Activated CD4-positive, alpha-beta T cell treated with anti-CD3 and anti-CD28 coated beads for 36 hours (primary cell): ENCODE results near the gene RAI1. TPM values are rescaled to one million over a fixed set of nuclear protein-coding genes. Genes with fewer than 3 reads are reported as not detected.

Source experiments
- ATAC-seq: fragments of 200-7000 bp; cut with Tn5 transposase; one replicate; pipeline ENCODE4 v1.10.0; 2021; ENCODE audit warnings: mild to moderate bottlenecking, moderate library complexity
- CTCF ChIA-PET: fragments of 350-600 bp; sonication (Branson Sonifier 250); formaldehyde crosslinking; loops from one replicate; lab custom pipeline; 2021; ENCODE audit warnings: antibody characterized with exemption; lab: Charles Lee
- POLR2A ChIA-PET: fragments of 350-600 bp; sonication (Branson Sonifier 250); formaldehyde crosslinking; loops from one replicate; lab custom pipeline; 2021; ENCODE audit warnings: antibody characterized with exemption, inconsistent platforms; lab: Charles Lee
- DNase-seq: peaks from one replicate; pipeline ENCODE4 v3.0.0-alpha.2; 2020
- H3K27ac Mint-ChIP-seq: one replicate; pipeline ENCODE4 v1.8.0; 2021; ENCODE audit warnings: mixed read lengths
- H3K27me3 Mint-ChIP-seq: one replicate; pipeline ENCODE4 v1.8.0; 2021; ENCODE audit warnings: mixed read lengths
- H3K36me3 Mint-ChIP-seq: one replicate; pipeline ENCODE4 v1.8.0; 2021; ENCODE audit warnings: low read depth, mixed read lengths
- H3K4me1 Mint-ChIP-seq: one replicate; pipeline ENCODE4 v1.8.0; 2021; ENCODE audit warnings: mixed read lengths
- H3K4me3 Mint-ChIP-seq: one replicate; pipeline ENCODE4 v1.8.0; 2021; ENCODE audit warnings: mild to moderate bottlenecking, moderate library complexity, mixed read lengths
- H3K9me3 Mint-ChIP-seq: one replicate; pipeline ENCODE4 v1.8.0; 2021; ENCODE audit warnings: low read depth, mixed read lengths
- intact Hi-C, 2 experiments: fragments of 100-400 bp; cut with DNase I in 1 of 2; cut with micrococcal nuclease in 1 of 2; formaldehyde crosslinking; loops; one replicate each; pipeline versions ENCODE4 v1.14.2 to v1.15.1; 2022 to 2024; cut with DNase I, micrococcal nuclease
- total RNA-seq, 2 experiments: library from RNA; stranded (reverse); gene quantifications; one replicate each; pipeline ENCODE4 v1.2.3, GENCODE V29; 2021

RAI1 gene
- total RNA-seq, 2 experiments from 2014 or later = 13.6 to 16.4 TPM

- intact Hi-C loops = no loop called here
- Mint-ChIP-seq H3K9me3 (peaks cover 2% of the 10 kb centered on the region), H3K4me3 (no peak overlapping the region), H3K27ac (peak overlapping the region; percentile 44), H3K36me3 (peaks cover 3% of the 10 kb centered on the region), H3K27me3 (no peaks in the 10 kb centered on the region), H3K4me1 (peaks cover 13% of the 10 kb centered on the region)
- CTCF ChIA-PET = interaction anchor here (0.7 to 1.1 kb wide), 3 partner anchors 21 to 79 kb away, joined by 3 read pairs; no protein-coding TSS in a partner anchor
- peak; percentile 83 for DNase-seq
- POLR2A ChIA-PET = no interaction called here
- ATAC-seq = peak; percentile 98
These were observed 17.8 kb upstream of the RAI1 start for GRCh38 chr17:17663160-17664063.

GRCh38 chr17:17664064-17664452 lies 17.2 kb upstream of the RAI1 start:
- peaks cover 13% of the 10 kb centered on the region for H3K4me1 Mint-ChIP-seq
- H3K9me3 Mint-ChIP-seq = peaks cover 2% of the 10 kb centered on the region
- intact Hi-C loops = no loop called here
- ATAC-seq = no peak
- POLR2A ChIA-PET = no interaction called here
- DNase-seq = no peak
- CTCF ChIA-PET = interaction anchor here (0.7 to 1.1 kb wide), 3 partner anchors 21 to 78 kb away, joined by 3 read pairs; no protein-coding TSS in a partner anchor
- no peak overlapping the region for H3K4me3 Mint-ChIP-seq
- H3K27ac Mint-ChIP-seq = no peak overlapping the region
- no peaks in the 10 kb centered on the region for H3K27me3 Mint-ChIP-seq
- peaks cover under 1% of the 10 kb centered on the region for H3K36me3 Mint-ChIP-seq

DNA sequence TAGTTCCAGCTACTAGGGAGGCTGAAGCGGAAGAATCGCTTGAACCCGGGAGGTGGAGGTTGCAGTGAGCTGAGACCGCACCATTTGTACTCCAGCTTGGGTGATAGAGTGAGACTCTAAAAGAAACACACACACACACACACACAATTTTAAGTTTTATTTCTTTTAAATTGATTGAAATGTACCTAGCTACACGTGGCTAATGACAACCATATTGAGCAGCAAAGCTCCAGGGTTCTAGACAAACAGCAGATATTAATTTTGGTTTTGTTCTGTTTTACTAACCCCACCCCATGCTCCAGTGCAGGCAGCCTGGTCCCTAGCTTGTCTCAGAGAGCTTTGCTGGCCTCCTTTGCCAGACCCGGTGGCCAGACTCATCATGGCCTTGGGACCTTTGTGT lies 16.0 kb upstream of the RAI1 start:
- Mint-ChIP-seq H3K9me3 (no peaks in the 10 kb centered on the region), H3K27ac (no peak overlapping the region), H3K27me3 (no peaks in the 10 kb centered on the region), H3K36me3 (no peaks in the 10 kb centered on the region), H3K4me3 (no peak overlapping the region), H3K4me1 (peaks cover 13% of the 10 kb centered on the region)
- DNase-seq = no peak
- ATAC-seq = no peak
- ChIA-PET POLR2A (interaction anchor here (0.6 kb wide), 1 partner anchor 121 kb away, joined by 3 read pairs; no protein-coding TSS in a partner anchor), CTCF (interaction anchor here (0.7 to 1.6 kb wide), 4 partner anchors 15 to 262 kb away, joined by 3 to 5 read pairs (median 4); no protein-coding TSS in a partner anchor)
- intact Hi-C loops = no loop called here

- no peaks in the 10 kb centered on the region for H3K27me3 Mint-ChIP-seq
- ATAC-seq = no peak
- H3K4me3 Mint-ChIP-seq = no peak overlapping the region
- intact Hi-C loops = no loop called here
- ChIA-PET CTCF (interaction anchor here (0.7 to 1.6 kb wide), 4 partner anchors 14 to 261 kb away, joined by 3 to 6 read pairs (median 4); no protein-coding TSS in a partner anchor), POLR2A (interaction anchor here (0.6 kb wide), 1 partner anchor 1260 kb away, joined by 6 read pairs; no protein-coding TSS in a partner anchor)
- no peaks in the 10 kb centered on the region for H3K9me3 Mint-ChIP-seq
- no peak for DNase-seq
- no peaks in the 10 kb centered on the region for H3K36me3 Mint-ChIP-seq
- no peak overlapping the region for H3K27ac Mint-ChIP-seq
- peaks cover 13% of the 10 kb centered on the region for H3K4me1 Mint-ChIP-seq
These were observed 15.0 kb upstream of the RAI1 start for GRCh38 chr17:17666111-17666714.

GRCh38 chr17:17667231-17667630 lies 14.0 kb upstream of the RAI1 start:
- Mint-ChIP-seq H3K4me3 (no peak overlapping the region), H3K36me3 (no peaks in the 10 kb centered on the region), H3K9me3 (no peaks in the 10 kb centered on the region), H3K27ac (no peak overlapping the region), H3K4me1 (peaks cover 16% of the 10 kb centered on the region), H3K27me3 (no peaks in the 10 kb centered on the region)
- ChIA-PET CTCF (interaction anchor here (0.6 to 1.5 kb wide), 3 partner anchors 25 to 70 kb away, joined by 3 to 6 read pairs (median 4); no protein-coding TSS in a partner anchor), POLR2A (interaction anchor here (0.7 kb wide), 1 partner anchor 57 kb away, joined by 3 read pairs; no protein-coding TSS in a partner anchor)
- ATAC-seq (no peak), DNase-seq (no peak)
- intact Hi-C loops = no loop called here

DNA sequence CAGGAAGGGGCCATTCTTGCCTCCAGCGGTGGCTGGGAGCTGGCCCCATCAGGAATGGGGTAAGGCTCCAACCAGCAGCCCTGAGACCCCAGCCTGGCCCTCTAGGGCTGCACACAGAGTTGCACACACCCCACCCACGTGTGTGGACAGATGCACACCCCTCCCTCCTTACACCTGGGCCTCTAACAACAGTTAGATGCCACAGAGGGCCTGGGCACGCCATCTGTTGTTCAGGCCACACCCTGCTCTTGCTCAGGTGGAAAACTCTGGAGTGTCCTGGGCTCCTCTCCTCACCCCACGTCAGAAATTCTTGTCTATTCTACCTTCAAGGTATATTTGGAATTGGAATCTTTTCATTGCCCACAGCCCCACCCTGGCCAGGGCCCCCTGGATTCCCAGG lies 13.3 kb upstream of the RAI1 start:
- Mint-ChIP-seq H3K4me1 (peaks cover 18% of the 10 kb centered on the region), H3K9me3 (no peaks in the 10 kb centered on the region), H3K4me3 (no peak overlapping the region), H3K36me3 (no peaks in the 10 kb centered on the region), H3K27ac (no peak overlapping the region), H3K27me3 (no peaks in the 10 kb centered on the region)
- intact Hi-C loops = no loop called here
- ATAC-seq (no peak), DNase-seq (no peak)
- CTCF ChIA-PET = interaction anchor here (1.5 kb wide), 1 partner anchor 26 kb away, joined by 6 read pairs; no protein-coding TSS in a partner anchor
- POLR2A ChIA-PET = no interaction called here

GRCh38 chr17:17668358-17668757 lies 12.9 kb upstream of the RAI1 start:
- POLR2A ChIA-PET = no interaction called here
- no peaks in the 10 kb centered on the region for H3K9me3 Mint-ChIP-seq
- no peak for ATAC-seq
- peaks cover 14% of the 10 kb centered on the region for H3K4me1 Mint-ChIP-seq
- no peak overlapping the region for H3K4me3 Mint-ChIP-seq
- H3K27ac Mint-ChIP-seq = no peak overlapping the region
- no peak for DNase-seq
- no peaks in the 10 kb centered on the region for H3K36me3 Mint-ChIP-seq
- intact Hi-C loops = no loop called here
- CTCF ChIA-PET = interaction anchor here (0.9 to 1.3 kb wide), 2 partner anchors 12 to 27 kb away, joined by 4 to 6 read pairs; no protein-coding TSS in a partner anchor
- H3K27me3 Mint-ChIP-seq = no peaks in the 10 kb centered on the region

GRCh38 chr17:17668775-17669579 lies 12.3 kb upstream of the RAI1 start:
- DNase-seq = peak; percentile 53
- POLR2A ChIA-PET = no interaction called here
- H3K4me1 Mint-ChIP-seq = peaks cover 9% of the 10 kb centered on the region
- intact Hi-C loops = no loop called here
- no peaks in the 10 kb centered on the region for H3K27me3 Mint-ChIP-seq
- CTCF ChIA-PET = interaction anchor here (0.5 to 1.3 kb wide), 4 partner anchors 11 to 250 kb away, joined by 3 to 6 read pairs (median 4); no protein-coding TSS in a partner anchor
- peak; percentile 65 for ATAC-seq
- H3K27ac Mint-ChIP-seq = no peak overlapping the region
- H3K36me3 Mint-ChIP-seq = no peaks in the 10 kb centered on the region
- no peak overlapping the region for H3K4me3 Mint-ChIP-seq
- H3K9me3 Mint-ChIP-seq = no peaks in the 10 kb centered on the region

- ATAC-seq (no peak), DNase-seq (no peak)
- intact Hi-C loops = no loop called here
- Mint-ChIP-seq H3K9me3 (no peaks in the 10 kb centered on the region), H3K4me1 (peaks cover 9% of the 10 kb centered on the region), H3K27ac (no peak overlapping the region), H3K36me3 (no peaks in the 10 kb centered on the region), H3K27me3 (no peaks in the 10 kb centered on the region), H3K4me3 (no peak overlapping the region)
- POLR2A ChIA-PET = no interaction called here
- CTCF ChIA-PET = interaction anchor here (0.5 to 1.3 kb wide), 3 partner anchors 11 to 249 kb away, joined by 3 to 4 read pairs (median 3); no protein-coding TSS in a partner anchor
These were observed 11.6 kb upstream of the RAI1 start for GRCh38 chr17:17669580-17670235.

GRCh38 chr17:17670701-17671305 lies 10.5 kb upstream of the RAI1 start:
- POLR2A ChIA-PET = no interaction called here
- Mint-ChIP-seq H3K4me3 (no peak overlapping the region), H3K4me1 (peaks cover 10% of the 10 kb centered on the region), H3K36me3 (no peaks in the 10 kb centered on the region), H3K27ac (no peak overlapping the region), H3K27me3 (no peaks in the 10 kb centered on the region), H3K9me3 (no peaks in the 10 kb centered on the region)
- DNase-seq = no peak
- intact Hi-C loops = no loop called here
- CTCF ChIA-PET = interaction anchor here (0.6 to 0.9 kb wide), 2 partner anchors 85 to 261 kb away, joined by 3 read pairs; no protein-coding TSS in a partner anchor
- no peak for ATAC-seq
